ENCODE measurements around the gene MT1B.

MT1B gene

DNA sequence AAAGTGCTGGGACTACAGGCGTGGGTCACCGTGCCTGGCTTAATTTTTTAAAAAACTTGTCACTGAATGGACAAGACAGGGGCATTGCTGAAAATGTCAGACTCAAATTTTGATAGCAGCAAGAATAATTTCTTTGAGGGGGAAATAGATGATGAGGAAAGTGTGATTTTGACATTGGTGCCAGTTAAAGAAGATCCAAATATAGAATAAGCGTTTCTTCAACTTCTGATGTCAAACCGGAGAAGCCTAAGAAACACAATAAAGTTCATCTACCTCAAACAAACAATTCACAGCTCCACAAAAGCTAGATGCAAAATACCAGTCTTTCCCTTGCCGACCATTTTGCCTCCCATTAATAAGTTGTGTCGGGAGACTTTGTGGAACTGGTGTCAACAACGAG, 35.1 kb downstream of the MT1B start:
- DNase-seq (ENCODE audit: low spot score) = no peak
- TF ChIP-seq, protein P1, sequence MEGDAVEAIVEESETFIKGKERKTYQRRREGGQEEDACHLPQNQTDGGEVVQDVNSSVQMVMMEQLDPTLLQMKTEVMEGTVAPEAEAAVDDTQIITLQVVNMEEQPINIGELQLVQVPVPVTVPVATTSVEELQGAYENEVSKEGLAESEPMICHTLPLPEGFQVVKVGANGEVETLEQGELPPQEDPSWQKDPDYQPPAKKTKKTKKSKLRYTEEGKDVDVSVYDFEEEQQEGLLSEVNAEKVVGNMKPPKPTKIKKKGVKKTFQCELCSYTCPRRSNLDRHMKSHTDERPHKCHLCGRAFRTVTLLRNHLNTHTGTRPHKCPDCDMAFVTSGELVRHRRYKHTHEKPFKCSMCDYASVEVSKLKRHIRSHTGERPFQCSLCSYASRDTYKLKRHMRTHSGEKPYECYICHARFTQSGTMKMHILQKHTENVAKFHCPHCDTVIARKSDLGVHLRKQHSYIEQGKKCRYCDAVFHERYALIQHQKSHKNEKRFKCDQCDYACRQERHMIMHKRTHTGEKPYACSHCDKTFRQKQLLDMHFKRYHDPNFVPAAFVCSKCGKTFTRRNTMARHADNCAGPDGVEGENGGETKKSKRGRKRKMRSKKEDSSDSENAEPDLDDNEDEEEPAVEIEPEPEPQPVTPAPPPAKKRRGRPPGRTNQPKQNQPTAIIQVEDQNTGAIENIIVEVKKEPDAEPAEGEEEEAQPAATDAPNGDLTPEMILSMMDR (IDR thresholded peaks at IDR 0.05; ENCODE audit: extremely low read depth, missing control alignments) = no peak

DNA sequence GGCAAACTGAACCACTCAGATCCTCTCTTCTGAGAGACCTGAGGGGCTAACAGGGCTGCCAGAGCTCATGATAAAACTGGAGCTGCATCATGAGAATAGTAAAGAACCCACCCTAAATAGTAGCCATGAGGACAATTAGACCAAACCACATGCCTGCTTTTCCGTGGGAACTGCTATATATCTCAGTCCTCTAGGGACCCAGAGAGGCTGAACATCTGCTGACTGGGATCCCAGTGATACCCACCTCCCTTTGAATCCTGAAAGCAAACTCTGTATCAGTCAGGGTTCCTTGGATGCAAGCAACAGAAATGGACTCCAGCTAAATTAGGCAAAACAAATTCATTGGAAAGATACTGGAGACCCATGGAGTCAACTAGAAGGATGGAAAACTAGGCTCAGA, 37.1 kb downstream of the MT1B start:
- TF ChIP-seq, protein P1 (IDR thresholded peaks at IDR 0.05; ENCODE audit: extremely low read depth, missing control alignments) = no peak
- no peak for DNase-seq (ENCODE audit: low spot score)

DNA sequence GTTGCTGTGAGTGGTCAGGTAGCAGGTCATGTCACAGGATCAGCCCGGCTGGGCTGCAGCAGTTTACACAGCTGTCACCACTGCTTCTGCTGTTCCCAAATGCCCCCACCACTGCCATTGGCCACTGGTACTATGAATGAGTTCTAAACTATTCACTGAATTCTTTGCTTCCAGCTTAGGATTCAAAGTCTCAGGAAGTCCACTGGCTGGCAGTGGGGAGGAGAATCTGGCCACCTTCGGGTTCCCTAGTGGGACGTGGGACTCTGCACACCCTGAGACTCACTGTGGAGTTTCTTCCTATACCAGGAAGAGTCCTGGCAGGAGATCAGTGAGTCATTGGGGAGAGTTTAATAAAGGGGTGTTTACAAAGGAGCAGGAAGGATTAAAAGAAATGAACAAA, 37.5 kb downstream of the MT1B start:
- TF ChIP-seq, protein P1 (IDR thresholded peaks at IDR 0.05; ENCODE audit: extremely low read depth, missing control alignments) = no peak

DNA sequence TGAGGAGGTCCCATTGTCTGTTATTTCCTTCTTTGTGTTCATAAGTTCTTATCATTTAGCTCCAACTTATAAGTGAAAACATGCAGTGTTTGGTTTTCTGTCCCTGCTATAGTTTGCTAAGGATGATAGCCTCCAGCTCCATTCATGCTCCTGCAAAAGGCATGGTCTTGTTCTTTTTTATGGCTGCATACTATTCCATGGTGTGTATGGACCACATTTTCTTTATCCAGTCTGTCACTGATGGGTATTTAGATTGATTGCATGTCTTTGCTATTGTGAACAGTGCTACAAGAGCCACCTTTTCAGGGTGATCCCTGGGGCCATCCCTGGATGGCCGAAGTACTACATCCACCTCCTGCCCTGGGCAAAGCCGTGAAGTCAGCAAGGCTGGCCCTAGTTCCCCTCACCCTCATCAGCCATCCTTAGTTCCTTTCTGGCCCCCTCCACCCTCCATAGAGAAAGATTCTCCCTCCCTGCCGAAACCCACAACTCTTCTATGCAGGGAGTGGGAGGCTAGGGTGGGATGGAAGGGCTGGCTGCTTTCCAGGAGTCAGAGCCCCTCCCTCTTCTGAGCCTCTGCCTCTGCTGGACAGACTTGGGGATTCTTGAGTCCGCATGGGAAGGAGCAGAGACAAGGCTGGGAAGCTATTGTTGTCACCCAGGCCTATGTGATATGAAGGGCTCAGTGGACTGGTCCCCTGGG, 38.9 kb downstream of the MT1B start:
- TF ChIP-seq, protein P1 (IDR thresholded peaks at IDR 0.05; ENCODE audit: extremely low read depth, missing control alignments) = no peak
- no peak for DNase-seq (ENCODE audit: low spot score)

More for the DNA sequence above, 37.5 kb downstream of the MT1B start:
- no peak for DNase-seq (ENCODE audit: low spot score)

DNA sequence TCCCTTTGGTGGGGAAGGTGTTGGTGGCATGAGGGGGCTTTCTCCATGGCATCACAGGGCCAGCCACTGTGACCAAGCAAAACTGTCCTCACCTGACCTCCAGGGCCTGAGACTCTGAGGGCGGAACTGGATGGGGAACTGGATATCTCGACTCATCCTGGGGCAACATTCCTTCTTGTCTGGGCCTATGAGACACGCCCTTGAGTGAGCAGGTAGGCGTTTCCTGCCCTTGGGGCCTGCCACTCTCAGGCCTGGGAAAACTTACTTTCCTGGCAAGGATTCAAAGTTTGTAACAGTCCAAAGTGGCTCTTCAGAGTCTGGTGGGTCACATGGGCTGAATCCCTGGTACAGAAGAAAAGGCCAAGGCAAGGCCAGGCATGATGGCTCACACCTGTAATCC, 40.2 kb downstream of the MT1B start:
- DNase-seq (ENCODE audit: low spot score) = no peak
- TF ChIP-seq, protein P1 (IDR thresholded peaks at IDR 0.05; ENCODE audit: extremely low read depth, missing control alignments) = no peak

DNA sequence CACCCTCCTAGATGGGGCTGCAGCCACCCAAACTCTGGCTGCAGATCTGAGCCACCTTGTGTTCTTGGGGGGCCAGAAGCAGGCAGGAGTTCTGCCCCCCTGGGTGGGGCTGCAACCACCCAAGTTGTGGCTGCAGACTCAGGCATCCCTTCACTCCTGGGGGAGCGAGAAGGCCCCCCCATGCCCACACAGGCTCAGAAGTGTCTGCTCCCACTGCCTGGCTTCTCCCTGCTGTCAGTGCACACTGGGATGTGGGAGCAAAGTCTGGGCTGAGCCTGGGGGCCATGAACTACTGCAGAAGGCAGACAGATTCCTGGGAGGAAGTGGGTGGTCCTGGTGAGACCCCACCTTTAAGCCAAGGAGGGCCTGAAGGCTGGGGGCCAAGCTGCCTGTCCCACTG, 43.6 kb downstream of the MT1B start:
- DNase-seq (ENCODE audit: low spot score) = no peak
- TF ChIP-seq, protein P1 (IDR thresholded peaks at IDR 0.05; ENCODE audit: extremely low read depth, missing control alignments) = no peak

DNA sequence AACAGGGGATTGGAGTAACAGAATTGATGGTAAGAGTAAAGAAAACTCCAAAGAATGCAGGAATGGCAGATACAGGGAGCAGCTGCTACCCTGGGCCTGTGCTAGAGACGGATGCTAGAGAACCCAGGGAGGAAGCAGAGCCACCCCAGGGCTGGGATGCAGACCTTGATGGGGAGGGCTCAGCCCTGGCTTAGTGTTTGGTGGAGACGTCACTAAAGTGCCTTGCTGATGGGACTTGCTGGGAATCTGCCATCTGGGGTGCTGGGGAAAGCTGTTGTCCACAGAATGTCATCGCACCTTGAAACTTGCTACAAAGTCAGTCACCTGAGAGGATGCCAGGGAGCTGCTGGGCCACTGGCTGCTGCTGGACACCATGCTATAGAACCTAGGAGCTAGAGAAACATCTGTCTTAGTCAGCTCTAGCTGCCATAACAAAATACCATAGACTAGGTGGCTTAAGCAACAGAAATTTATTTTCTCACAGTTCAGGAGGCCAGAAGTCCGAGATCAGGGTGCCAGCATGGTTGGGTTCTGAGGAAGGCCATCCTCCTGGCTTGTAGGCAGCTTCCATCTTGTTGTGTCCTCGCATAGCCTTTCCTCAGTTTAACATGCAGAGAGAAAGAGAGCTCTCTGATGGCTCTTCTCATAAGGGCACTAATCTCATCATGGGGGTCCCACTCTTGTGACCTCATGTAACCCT, 45.9 kb downstream of the MT1B start:
- TF ChIP-seq, protein P1 (IDR thresholded peaks at IDR 0.05; ENCODE audit: extremely low read depth, missing control alignments) = no peak
- DNase-seq (ENCODE audit: low spot score) = no peak
